ENCODE results near the gene SNCG. TPM values are rescaled to one million over a fixed set of nuclear protein-coding genes. Genes with fewer than 3 reads are reported as not detected.
A peak's percentile ranks its signal among the peaks of the same experiment; 100 is the strongest.
"Not testable (repeated sequence)": the region's sequence is repeated elsewhere in the genome, so short reads cannot be mapped to it uniquely, and the experiment has no call there.

The SNCG gene
- total RNA-seq, 2 donors from 2014 or later, result 55.9 to 61.1 TPM

DNA sequence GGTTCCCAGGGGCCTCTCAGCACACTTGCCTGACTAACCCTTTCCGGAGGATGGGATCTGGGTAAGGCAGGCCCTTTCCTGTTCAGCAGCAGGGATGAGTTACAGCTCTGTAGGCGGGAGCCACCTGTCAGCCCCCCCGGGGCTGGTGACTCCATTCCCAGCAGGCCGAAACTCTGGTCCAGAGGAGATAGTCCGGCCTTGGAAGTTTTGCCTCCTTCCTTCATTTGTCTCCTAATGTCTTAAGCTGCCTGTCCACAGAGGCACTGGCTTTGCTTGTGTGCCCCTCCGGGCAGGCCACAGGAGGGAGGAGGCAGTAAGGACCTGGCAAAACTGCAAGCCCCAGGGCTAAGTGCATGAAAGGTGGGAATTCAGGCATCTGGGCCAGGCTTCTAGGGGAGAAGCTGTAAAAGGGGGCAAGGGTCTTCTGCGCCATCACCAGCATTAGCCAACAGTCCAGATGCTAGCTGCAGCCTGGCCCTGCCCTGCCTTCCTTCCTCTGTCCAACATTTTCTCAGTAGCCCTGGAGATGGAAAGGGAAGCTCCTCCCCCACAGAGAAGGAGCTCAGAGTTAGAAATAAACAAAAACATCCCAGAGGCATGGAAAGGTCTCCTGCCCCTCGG, 11.1 kb downstream of the SNCG start:
- DNase-seq (ENCODE audit: low spot score), result peak; percentile 79
- intact Hi-C loops (cut with DNase I), result loop anchor here (10.0 kb wide), 2 partner anchors 115 to 125 kb away; partner anchors contain the start of genes GLUD1 (in 1 of the 2) and SHLD2 (in 1 of the 2)

DNA sequence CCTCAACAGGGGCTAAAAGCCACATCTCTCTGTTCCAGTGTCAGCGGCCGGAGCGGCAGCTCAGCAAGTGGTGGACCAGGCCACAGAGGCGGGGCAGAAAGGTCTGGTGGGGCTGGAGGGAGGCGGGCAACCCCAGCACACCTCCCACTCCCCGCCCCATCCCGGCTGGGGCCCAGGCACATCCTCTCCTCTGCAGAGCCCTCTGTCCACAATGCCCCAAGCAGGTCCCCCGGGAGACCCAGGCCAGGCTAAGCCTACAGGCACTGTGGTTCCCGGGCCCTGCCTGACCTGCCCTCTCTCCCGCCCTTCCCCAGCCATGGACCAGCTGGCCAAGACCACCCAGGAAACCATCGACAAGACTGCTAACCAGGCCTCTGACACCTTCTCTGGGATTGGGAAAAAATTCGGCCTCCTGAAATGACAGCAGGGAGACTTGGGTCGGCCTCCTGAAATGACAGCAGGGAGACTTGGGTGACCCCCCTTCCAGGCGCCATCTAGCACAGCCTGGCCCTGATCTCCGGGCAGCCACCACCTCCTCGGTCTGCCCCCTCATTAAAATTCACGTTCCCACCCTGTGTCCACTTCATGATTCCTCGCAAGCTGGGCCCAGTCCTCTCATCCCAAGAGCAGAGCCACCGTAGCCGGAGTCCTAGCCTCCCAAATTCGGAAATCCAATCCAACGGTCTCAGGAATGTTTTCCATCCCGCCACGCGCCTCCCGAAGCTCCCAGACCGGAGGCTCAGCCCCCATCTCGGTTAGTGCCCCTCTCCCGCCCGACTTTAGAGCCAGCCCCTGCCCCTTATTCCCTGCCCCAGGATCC, 12.0 kb downstream of the SNCG start:
- DNase-seq (ENCODE audit: low spot score), result peak; percentile 95

DNA sequence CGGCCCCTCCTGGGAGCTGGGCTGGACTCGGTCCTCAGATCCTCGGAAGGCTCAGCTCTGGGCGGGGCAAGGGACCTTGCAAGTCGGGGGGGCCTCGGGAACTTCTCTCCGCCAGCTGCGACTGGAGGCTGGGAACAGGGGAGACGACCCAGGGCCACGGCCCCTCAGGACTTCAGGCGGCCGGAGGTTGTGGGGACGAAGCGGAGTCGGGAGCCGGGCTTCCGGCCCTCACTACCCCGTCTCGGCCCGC, 12.5 kb downstream of the SNCG start:
- intact Hi-C loops (cut with DNase I), result loop anchor here (10.0 kb wide), 2 partner anchors 114 to 124 kb away; partner anchors contain the start of genes GLUD1 (in 1 of the 2) and SHLD2 (in 1 of the 2)

More for the DNA sequence above, 12.0 kb downstream of the SNCG start:
- intact Hi-C loops (cut with DNase I), result loop anchor here (10.0 kb wide), 2 partner anchors 114 to 124 kb away; partner anchors contain the start of genes GLUD1 (in 1 of the 2) and SHLD2 (in 1 of the 2)

DNA sequence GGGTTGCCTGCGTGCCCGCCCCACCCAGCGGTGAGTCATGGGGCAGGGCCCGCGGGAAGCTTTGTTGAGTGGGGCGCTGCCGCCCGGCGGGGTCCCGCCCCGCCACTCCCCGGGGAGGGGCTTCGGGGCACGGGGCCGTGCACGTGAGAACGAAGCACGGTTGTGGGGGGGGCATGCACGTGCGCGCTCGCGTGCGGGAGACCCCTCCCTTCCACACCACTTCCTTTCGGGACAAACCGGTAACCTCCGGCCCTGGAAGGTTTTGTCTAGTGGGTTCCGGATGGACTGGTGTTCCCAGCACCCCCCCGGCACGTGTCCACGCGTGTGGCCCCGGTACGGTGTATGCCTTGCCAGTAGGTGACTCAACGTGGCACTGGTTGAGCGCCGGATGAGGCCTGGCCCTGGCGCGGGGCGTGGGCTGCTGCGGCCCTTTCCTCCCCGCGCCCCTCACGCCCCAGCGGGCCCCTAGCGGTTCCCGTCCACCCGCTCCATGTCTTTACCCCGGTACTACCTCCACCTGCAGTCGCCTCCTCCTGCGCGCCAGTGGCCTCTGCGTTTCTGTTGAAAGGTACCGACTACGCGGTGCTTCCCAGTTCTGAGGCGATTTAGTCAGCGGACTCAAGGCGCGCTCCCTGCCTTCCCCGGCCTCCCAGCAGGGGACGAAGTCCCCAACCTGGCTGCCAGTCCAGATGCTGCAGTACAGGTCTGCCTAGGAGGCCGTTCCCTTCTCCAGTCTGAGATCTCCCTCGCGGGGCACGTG, 13.0 kb downstream of the SNCG start:
- intact Hi-C loops (cut with DNase I), result loop anchor here (10.0 kb wide), 2 partner anchors 113 to 123 kb away; partner anchors contain the start of genes GLUD1 (in 1 of the 2) and SHLD2 (in 1 of the 2)
- DNase-seq (ENCODE audit: low spot score), result peak; percentile 98

More for the DNA sequence above, 12.5 kb downstream of the SNCG start:
- DNase-seq (ENCODE audit: low spot score), result no peak

DNA sequence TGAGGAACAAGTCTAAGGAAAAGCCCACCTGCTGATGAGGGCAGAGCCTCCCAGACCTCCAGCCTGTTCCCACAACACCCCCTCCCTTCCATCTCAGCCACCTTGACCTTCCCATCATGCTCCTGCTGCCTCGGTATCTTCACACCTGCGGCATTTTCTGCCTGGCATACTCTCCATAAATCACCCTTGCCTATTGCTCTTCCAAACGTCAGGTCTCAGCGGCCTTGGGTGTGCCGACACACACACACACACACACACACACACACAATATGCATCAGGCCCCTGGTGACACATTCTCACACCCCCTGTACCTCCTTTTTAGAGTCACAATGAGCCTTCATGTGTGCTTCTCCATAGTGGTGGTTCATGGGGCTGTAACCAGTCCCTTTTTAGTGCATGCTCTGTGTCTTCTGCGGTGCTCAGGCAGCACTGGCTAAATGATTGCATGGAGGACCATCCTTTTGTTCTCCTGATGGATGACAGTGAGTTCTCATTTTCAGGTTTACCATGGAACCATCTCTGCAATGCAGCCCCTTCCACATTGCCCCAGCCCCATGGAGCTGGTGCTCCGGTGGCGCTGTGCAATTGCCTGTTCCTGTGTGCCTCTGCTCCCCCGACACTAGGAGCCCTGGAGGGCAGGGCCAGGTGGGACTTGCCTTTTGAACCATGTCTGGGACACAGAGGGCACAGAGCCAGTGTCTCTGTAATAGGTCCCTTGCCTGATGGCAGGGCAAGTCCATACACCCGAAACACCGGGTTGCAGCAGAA, 14.4 kb downstream of the SNCG start:
- intact Hi-C loops (cut with DNase I), result loop anchor here (10.0 kb wide), 2 partner anchors 112 to 122 kb away; partner anchors contain the start of genes GLUD1 (in 1 of the 2) and SHLD2 (in 1 of the 2)
- DNase-seq (ENCODE audit: low spot score), result no peak

DNA sequence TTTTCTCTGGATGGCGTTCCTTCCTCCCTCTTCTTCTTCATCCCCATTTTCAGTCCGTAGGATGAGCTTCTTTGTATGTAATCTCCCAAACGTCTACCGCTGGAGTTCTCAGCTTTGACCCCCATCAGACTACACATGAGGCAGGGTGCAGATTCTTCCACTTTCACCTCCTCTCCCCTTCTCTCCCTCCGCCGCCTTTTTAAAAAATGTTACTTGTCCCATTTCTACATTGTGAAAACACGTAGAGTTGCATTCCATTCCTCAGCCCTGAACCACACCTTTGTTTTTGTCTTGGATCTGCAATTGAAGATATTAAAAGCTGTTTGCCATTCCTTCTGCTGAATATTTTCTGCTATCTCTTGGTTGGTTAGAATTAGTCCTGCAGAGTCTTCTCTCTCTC, 16.1 kb downstream of the SNCG start:
- intact Hi-C loops (cut with DNase I), result loop anchor here (10.0 kb wide), 2 partner anchors 110 to 120 kb away; partner anchors contain the start of genes GLUD1 (in 1 of the 2) and SHLD2 (in 1 of the 2)
- no peak for DNase-seq (ENCODE audit: low spot score)

DNA sequence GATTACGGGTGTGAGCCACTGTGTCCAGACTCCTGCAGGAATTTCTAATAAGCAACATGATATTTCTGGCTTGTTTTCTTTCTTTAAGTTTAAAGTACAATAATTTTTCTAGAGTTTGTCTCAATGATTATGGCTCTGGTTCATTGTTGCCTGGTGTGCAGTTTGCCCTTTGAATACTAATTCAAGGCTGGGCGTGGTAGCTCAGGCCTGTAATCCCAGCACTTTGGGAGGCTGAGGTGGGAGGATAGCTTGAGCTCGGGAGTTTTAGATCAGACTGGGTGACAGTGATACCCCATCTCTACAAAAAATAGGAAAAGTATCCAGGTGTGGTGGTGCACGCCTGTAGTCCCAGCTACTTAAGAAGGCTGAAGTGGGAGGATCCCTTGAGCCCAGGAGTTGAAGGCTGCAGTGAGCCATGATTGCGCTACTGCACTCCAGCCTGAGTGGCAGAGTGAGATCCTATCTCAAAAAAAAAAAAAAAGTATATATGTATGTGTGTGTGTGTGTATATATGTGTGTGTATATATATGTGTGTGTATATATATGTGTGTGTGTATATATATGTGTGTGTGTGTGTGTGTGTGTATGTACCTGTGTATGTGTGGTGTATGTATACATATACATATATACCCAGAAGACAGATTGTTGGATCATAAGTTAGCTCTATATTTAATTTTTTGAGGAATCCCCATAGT, 18.1 kb downstream of the SNCG start:
- no peak for DNase-seq (ENCODE audit: low spot score)
- intact Hi-C loops (cut with DNase I), result loop anchor here (10.0 kb wide), 2 partner anchors 108 to 118 kb away; partner anchors contain the start of genes GLUD1 (in 1 of the 2) and SHLD2 (in 1 of the 2)

DNA sequence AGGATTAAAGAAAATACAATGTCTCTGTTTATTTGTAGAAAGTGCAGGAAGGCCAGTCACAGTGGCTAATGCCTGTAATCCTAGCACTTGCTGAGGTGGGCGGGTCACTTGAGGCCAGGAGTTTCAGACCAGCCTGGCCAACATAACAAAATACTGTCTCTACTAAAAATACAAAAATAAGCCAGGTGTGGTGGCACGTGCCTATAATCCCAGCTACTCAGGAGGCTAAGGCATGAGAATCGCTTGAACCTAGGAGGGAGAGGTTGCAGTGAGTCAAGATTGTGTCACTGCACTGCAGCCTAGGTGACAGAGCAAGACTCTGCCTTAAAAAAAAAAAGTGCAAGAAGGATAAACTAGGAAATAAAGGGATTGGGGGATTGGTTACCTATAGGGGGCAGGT, 20.1 kb downstream of the SNCG start:
- not testable (repeated sequence) for DNase-seq (ENCODE audit: low spot score)
- intact Hi-C loops (cut with DNase I), result loop anchor here (10.0 kb wide), 2 partner anchors 106 to 116 kb away; partner anchors contain the start of genes GLUD1 (in 1 of the 2) and SHLD2 (in 1 of the 2)

DNA sequence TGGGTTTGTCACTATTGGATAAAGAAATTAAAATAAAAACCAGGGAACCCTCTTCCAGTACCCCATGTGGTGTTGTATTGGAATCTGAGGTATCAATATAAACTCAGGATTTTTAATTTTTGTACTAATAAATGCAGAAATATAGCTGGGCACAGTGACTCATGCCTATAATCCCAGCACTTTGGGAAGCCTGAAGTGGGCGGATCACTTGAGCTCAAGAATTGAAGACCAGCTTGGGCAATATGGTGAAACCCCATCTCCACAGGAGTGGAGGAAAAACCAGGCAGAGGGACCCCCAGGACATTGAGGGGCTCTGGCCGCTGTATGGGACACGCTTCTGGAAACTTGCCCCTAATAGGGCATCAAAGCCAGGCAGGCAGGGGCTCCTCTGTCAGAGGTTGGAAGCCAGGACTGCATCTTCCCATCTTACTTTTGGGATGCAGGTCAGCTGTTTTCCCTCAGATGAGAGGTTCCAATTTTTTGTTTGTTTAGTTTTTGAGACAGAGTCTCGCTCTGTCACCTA, 21.0 kb downstream of the SNCG start:
- no peak for DNase-seq (ENCODE audit: low spot score)
- intact Hi-C loops (cut with DNase I), result loop anchor here (10.0 kb wide), 2 partner anchors 105 to 115 kb away; partner anchors contain the start of genes GLUD1 (in 1 of the 2) and SHLD2 (in 1 of the 2)

DNA sequence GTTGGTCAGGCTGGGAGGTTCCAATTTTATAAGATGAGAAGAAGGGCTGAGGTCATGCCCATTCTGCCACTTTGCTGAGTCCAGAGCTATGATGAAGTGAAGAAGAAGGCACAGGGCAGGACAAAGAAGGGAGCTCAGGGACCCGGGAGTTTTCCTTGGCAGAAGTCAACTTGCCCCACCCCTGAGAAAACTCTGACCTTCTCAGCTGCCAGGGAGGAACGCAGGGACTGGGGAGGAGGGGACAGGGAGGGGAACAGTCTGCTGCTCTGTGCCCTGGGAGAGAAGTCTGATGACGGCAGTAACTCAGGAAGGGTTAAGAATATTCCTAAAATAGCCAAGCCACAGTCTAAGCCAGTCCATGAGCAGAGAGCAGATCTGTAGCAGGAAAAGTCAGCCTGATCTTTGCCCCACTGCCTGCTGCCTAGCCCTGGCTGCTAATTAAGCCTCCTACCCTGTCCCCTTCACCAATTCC, 21.6 kb downstream of the SNCG start:
- DNase-seq (ENCODE audit: low spot score), result peak; percentile 84

DNA sequence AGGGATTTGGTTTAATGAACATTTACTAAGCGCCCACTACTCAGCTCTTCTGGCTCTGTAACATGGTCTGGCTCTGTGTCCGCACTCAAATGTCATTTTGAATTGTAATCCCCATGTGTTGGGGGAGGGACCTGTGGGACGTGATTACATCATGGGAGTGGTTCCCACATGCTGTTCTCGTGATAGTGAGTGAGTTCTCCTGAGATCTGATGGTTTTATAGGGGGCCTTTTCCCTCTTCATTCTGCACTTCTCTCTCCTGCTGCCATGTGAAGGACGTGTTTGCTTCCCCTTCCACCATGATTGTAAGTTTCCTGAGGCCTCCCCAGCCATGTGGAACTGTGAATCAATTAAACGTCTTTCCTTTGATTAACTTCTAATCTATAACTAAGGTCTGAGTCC, 22.6 kb downstream of the SNCG start:
- not testable (repeated sequence) for DNase-seq (ENCODE audit: low spot score)

More for the DNA sequence above, 21.6 kb downstream of the SNCG start:
- intact Hi-C loops (cut with DNase I), result loop anchor here (10.0 kb wide), 2 partner anchors 105 to 115 kb away; partner anchors contain the start of genes GLUD1 (in 1 of the 2) and SHLD2 (in 1 of the 2)

DNA sequence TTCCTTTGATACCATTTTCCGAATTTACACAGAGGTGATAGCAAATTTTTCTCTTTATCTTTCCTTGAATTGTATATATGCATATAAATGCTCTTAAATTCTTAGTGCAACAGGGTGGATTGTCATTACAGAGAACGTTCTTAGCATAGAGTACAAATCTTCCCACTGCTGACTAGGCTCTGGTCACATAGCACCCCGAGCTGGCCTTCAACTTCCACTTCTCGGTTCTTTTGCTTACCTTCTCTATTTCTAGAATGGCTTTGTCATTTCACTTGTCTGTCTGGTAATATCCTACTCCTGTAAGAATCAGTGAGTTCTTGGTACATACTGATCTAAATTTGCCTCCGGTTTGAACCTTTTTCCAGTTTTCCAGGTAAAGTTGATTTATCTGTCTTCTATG, 23.3 kb downstream of the SNCG start:
- intact Hi-C loops (cut with DNase I), result no loop called here
- DNase-seq (ENCODE audit: low spot score), result no peak

More for the DNA sequence above, 22.6 kb downstream of the SNCG start:
- intact Hi-C loops (cut with DNase I), result not testable (repeated sequence)

DNA sequence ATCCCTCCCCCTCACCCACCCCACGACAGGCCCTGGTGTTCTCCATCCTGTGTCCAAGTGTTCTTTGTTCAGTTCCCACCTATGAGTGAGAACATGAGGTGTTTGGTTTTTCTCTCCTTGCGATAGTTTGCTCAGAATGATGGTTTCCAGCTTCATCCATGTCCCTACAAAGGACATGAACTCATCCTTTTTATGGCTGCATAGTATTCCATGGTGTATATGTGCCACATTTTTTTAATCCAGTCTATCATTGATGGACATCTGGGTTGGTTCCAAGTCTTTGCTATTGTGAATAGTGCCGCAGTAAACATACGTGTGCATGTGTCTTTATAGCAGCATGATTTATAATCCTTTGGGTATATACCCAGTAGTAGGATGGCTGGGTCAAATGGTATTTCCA, 26.1 kb downstream of the SNCG start:
- intact Hi-C loops (cut with DNase I); DNase-seq (ENCODE audit: low spot score): not testable (repeated sequence)

DNA sequence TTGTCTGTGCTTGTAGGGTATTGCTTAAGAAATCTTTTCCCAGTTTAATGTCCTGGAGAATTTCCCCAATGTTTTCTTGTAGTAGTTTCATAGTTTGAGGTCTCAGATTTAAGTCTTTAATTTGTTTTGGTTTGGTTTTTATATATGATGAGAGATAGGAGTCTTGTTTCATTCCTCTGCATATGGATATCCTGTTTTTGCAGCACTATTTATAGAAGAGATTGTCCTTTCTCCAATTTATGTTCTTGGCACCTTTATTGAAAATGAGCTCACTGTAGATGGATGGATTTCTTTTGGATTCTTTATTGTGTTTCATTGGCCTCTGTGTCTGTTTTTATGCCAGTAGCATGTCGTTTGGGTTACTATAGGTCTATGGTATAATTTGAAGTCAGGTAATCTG, 30.1 kb downstream of the SNCG start:
- DNase-seq (ENCODE audit: low spot score), result no peak
- intact Hi-C loops (cut with DNase I), result no loop called here

DNA sequence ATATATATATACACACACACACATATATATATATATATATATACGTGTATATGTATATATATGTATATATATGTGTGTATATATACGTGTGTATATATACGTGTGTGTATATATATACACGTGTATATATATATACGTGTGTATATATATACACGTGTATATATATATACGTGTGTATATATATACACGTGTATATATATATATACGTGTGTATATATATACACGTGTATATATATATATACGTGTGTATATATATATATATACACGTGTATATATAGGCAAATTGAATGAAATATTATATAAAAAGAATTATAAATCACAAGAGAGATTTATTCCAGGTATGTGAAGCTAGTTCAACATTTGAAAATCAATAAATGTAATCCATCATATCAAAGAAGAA, 33.0 kb downstream of the SNCG start:
- DNase-seq (ENCODE audit: low spot score); intact Hi-C loops (cut with DNase I): not testable (repeated sequence)

DNA sequence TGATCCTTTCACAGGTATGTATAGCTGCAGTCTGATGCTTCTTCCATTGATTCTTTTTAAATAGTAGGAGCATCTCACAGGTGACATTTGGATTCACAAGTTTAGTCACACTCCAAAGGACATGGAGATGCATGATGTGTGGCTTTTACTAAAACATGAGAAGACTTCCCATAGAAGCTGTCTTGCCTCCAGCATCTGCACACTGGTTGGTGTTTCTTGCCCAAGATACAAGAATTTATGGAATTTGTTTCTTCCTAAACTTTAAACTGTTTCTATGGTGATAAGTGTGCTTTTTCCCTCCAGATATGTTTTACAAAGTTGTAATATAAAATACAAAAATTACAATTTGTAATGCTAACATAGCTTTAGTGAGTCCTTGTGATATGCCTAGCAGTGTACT, 34.1 kb downstream of the SNCG start:
- DNase-seq (ENCODE audit: low spot score), result no peak
- intact Hi-C loops (cut with DNase I), result no loop called here

DNA sequence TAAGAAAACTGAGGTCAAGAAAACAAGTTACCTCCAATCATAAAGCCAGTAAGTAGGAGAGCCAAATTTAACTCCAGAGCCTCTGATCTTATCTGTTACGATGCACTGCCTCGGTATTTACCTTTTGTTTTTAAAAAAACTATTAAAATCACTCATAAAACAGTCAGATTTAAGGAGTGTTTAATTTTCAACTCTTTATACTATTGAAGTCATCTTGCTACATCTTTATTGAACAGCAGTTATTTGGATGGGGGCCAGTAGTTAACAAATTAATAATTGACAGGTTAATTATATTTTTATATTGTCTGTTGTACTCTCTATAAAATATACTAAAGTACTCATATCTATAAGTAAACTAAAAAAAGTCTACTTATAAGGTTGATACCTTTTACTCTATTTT, 34.5 kb downstream of the SNCG start:
- DNase-seq (ENCODE audit: low spot score), result no peak
- intact Hi-C loops (cut with DNase I), result no loop called here

All from posterior vena cava (tissue), 2 donors.